ENCODE data around the gene THRB.

DNA sequence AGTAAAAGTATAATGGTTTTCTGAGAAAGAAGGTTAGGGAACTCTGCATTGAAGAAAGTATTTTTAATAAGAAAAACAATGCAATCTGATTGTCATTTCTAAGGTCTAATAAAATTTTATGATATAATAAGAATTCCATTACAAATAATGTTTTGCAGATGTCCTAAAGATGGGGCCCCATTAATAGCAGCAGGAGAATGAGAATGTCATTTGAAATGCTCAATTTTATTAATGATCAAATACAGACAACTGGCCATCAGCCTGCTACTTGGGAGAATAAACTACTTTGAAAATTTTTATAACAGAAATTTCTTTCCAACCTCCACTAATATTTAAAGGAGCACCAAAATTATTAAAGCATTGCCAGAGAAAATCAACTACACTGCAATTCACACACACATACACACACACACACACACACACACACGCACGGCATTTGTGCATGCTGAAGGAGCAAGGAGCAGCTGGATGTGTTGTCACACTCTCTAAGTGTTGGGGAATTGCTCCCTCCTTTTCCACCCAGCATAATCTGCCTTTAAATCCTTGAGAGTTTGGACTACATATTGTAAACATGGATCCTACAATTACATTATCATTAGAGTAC lies 109.5 kb downstream of the THRB start:
- TF ChIP-seq, protein P1, sequence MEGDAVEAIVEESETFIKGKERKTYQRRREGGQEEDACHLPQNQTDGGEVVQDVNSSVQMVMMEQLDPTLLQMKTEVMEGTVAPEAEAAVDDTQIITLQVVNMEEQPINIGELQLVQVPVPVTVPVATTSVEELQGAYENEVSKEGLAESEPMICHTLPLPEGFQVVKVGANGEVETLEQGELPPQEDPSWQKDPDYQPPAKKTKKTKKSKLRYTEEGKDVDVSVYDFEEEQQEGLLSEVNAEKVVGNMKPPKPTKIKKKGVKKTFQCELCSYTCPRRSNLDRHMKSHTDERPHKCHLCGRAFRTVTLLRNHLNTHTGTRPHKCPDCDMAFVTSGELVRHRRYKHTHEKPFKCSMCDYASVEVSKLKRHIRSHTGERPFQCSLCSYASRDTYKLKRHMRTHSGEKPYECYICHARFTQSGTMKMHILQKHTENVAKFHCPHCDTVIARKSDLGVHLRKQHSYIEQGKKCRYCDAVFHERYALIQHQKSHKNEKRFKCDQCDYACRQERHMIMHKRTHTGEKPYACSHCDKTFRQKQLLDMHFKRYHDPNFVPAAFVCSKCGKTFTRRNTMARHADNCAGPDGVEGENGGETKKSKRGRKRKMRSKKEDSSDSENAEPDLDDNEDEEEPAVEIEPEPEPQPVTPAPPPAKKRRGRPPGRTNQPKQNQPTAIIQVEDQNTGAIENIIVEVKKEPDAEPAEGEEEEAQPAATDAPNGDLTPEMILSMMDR (conservative IDR thresholded peaks at IDR 0.05; ENCODE audit: low read length) = no peak
- TF ChIP-seq EZH2phosphoT487 (IDR thresholded peaks at IDR 0.05; ENCODE audit: borderline replicate concordance) = no peak

Data from Loucy (cell line).